GM19023 (cell line): ENCODE data around the gene GRIN2D.
A peak's percentile ranks its signal among the peaks of the same experiment; 100 is the strongest.

Experiments
- ATAC-seq: cut with Tn5 transposase; IDR thresholded peaks from one replicate; pipeline ENCODE4 v1.9.1; 2021; ENCODE audit warnings: mild to moderate bottlenecking, moderate library complexity; ENCODE audit not compliant: unreplicated experiment

The GRIN2D gene

DNA sequence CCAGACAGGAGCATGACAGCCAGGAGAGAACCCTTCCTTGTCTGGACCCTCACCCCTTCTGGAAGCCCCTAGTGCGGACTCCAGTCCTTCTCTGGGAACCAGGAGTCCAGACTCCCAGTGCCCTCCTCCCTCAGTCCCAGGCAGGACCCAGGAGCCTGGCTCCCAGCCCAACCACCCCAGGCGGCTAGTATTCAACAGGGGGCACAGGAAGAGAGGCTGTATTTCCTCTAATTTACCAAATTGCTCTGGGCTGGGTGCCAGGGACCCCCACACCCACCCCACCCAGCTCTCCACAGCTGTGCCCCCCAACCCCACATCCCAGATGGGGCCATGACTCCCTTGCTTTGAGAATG lies 3.3 kb downstream of the GRIN2D start:
- ATAC-seq: no peak

DNA sequence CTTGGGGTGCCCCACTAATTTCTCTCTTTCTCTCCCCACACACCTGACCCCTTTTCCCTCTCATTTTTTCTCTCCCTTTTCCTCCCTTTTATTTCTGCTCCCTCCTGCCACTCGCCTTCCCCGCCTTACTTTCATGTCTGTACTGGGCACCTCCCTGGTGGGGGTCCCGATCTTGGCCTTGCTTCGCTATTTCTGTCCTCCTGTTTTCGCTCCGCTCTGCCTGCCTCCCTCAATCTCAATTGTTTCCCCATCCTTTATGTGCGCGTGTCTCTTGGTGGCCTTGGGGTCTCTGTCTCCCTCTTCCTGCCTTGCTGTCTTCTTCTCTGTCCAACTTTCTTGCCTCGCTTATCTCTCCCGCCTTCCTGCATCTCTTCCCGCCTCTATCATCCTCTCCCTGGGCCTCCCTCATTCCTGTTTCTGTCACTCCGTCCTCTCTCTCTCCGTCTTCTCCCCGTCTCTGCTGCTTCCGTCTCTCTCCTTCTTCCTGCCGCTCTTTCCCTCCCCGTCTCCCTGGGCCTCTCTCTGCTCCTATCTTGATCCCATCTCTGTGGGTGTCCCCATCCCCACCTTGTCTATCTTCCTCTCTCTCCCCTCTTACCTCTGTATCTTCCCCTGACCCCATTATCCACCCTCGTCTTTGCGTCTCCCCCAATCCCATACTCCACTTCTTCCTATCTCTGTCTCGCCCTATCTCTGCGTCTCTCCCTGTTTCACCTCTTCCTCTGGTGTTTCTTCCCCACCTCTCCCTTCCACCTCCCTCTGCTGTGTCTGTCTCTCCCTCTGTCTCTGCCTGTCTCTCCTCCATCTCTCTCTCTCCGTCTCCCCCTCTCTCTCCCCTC lies 4.0 kb downstream of the GRIN2D start:
- ATAC-seq: no peak

DNA sequence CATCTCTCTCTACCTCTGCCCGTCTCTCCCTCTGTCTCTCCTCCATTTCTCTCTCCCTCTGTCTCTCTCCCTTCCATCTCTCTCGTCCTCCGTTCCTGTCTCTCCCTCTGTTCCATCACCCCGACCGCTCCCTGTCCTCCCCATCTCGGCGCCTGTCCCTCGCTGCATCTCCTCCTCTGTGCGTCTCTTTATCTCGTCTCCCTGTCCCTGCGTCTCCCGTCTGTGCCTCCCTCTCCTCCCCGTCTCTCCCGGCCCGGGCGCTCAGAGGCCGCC lies 4.6 kb downstream of the GRIN2D start:
- ATAC-seq: no peak

- no peak for ATAC-seq
Observed at GRCh38 chr19:48398375-48399235, 5.1 kb downstream of the GRIN2D start.

GRCh38 chr19:48400018-48400742 lies 6.7 kb downstream of the GRIN2D start:
- ATAC-seq: no peak

GRCh38 chr19:48401287-48401686 lies 7.8 kb downstream of the GRIN2D start:
- ATAC-seq: no peak

DNA sequence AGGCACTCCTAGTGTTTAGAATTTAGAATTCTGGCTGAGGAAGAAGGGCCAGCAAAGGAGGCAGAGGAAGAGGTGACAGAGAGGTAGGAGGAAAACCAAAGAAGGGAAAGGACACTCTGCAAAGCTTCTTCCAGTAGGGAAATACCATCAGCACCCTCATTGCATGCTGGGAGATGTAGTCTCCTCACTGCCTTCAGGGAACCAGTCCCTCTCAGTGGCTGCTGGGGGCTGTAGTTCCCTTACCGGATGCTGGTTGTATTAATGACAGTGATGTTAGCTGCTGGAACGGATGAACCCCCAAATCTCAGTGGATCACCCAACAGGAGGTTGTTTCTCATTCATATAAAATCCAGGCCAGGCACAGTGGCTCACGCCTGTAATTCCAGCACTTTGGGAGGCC lies 10.1 kb downstream of the GRIN2D start:
- ATAC-seq: no peak

DNA sequence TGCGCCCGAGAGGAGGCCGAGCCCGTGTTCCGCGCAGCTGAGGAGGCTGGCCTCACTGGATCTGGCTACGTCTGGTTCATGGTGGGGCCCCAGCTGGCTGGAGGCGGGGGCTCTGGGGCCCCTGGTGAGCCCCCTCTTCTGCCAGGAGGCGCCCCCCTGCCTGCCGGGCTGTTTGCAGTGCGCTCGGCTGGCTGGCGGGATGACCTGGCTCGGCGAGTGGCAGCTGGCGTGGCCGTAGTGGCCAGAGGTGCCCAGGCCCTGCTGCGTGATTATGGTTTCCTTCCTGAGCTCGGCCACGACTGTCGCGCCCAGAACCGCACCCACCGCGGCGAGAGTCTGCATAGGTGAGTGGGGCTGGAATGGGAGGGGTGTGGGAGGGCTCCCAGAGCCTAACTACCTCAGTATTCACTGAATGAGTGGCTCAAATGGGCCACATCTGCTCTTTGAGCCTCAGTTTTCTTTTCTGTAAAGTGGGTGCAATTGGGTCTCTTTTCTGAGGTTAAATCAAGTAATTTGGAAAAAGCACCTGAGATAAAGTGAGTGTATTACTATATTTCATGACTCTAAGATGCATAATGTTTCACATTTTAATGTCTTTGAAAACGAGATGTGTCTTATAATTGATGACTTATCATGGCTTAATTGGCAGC lies 11.7 kb downstream of the GRIN2D start:
- ATAC-seq: no peak

GRCh38 chr19:48405850-48406249 lies 12.4 kb downstream of the GRIN2D start:
- ATAC-seq: no peak

- ATAC-seq: no peak
Observed at GRCh38 chr19:48413879-48414587, 20.6 kb downstream of the GRIN2D start.

DNA sequence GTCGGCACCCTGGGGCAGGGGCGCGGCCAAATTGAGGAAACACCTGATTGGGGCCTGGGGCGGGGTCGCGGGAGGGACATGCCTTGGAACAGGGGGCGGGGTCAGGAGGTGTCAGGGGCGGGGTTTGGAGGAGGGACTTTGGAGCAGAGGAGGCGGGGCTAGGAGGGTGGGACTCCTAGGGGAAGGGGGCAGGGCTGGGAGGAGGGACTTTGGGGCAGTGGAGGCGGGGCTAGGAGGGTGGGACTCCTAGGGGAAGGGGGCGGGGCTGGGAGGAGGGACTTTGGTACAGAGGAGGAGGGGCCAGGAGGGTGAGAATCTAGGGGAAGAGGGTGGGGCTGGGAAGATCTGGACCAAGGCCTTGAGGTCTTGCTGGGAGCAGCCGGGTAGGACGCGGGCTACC lies 21.9 kb downstream of the GRIN2D start:
- ATAC-seq: no peak

DNA sequence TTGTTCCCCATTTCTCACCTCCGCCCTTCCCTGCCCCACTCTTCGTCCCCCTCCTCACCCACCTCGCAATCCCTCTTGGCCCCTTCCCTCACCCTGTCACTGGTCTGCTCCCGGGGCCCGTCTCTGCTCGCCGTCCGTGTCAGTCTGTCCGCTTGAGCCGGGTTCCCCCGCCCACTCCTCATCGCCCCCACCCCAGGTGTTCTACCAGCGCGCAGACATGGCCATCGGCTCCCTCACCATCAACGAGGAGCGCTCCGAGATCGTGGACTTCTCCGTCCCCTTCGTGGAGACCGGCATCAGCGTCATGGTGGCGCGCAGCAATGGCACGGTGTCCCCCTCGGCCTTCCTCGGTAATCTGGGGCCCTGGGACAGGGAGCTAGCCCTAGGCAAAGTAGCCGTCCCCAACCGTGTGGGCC lies 22.3 kb downstream of the GRIN2D start:
- no peak for ATAC-seq

- ATAC-seq: no peak
Observed at GRCh38 chr19:48417421-48417820, 24.0 kb downstream of the GRIN2D start.

DNA sequence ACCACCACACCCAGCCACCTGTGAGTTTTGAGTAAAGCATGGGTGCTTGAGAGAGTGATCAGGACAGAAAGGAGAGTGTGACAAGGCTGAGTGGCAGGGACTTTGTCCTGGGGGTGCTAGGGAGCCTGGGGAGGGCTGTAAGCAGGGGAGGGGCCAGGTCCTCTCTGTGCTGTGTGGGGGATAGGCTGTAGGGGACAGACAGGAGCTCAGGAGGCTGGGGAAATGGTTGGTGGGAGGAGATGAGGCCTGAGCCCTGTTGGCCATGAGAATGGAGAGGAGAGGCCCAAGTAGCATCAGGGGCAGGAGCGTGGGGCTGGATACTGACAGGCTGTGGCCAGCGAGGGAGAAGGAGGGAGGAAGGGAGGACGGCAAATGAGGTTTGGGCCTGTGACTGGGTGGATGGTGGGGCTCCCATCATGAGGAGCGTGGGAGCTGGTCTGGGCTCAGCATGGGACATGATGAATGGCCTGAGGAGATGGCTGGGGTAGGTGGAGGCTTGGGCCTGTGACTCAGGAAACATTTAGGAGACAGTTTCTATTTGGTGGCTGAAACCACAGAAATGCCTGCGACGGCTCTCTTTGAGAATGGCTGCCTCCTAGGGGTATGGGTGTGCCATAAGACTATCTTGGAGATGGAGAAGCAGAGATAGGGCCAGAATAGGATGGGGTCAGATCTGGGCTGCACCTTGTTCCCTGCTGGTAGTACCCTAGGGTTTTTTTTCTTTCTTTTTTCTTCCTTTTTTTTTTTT lies 25.0 kb downstream of the GRIN2D start:
- ATAC-seq: no peak

- ATAC-seq: peak; percentile 82
Observed at GRCh38 chr19:48419158-48419920, 25.9 kb downstream of the GRIN2D start.

DNA sequence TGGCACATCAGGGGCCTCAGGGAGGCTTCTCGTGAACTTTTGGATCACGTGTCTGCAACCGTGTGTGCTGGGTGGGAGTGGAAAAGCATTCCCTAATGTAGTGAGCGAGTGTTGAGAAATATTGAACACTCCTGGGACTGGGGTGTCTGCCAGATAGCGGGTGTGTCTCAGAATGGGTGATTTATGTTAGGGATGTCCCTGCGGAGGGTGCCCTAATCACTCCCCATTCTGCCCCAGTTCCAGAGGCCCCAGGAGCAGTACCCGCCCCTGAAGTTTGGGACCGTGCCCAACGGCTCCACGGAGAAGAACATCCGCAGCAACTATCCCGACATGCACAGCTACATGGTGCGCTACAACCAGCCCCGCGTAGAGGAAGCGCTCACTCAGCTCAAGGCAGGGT lies 28.1 kb downstream of the GRIN2D start:
- no peak for ATAC-seq

DNA sequence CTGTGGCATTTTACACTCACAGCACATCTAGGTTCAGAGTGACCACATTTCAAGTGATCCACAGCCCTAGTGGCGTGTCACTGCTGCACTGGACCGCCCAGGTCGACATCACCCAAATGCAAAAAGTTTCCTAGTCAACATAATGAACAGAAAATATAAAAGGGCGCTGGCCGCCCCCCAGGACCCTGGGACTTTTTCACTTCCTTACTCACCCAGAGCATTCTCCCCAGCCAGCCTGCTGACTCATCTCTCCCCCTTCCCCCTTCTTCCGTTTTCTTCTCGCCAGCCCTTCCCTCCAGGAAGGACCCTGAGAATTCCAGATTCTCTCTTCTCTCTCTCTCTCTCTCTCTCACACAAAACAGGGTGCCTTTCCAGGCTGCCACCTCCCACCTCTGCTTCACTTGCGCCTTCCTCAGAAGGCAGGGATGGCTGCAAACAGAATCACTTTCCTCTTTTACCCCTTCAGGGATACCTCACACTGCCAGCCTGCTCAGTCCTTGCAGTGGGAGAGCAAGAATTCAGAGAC lies 31.3 kb downstream of the GRIN2D start:
- no peak for ATAC-seq

DNA sequence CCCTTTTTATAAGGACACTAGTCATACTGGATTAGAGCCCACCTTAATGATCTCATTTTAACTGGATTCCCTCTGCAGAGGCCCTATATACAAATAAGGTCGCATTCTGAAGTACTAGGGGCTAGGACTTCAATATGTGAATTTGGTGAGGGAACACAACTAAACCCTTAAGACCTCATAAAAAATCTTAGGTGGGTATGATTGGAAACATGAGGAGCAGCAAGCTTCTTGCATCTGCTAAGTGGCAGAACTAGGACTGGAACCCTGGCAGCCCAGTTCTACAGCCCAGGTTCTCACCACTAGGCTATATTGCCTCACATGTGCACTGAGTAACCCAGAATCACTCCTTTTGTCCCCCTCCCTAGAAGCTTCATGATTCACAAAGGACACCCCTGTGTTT lies 35.2 kb downstream of the GRIN2D start:
- ATAC-seq: no peak

GRCh38 chr19:48433337-48433736 lies 39.9 kb downstream of the GRIN2D start:
- no peak for ATAC-seq
